Anterior cingulate cortex (tissue), 58 donors: ENCODE measurements around the gene CTR9.

Experiments used
- DNase-seq, 58 donors: peaks; one replicate each; lab custom pipeline; 2025; lab: John Stamatoyannopoulos, UW

CTR9 gene

DNA sequence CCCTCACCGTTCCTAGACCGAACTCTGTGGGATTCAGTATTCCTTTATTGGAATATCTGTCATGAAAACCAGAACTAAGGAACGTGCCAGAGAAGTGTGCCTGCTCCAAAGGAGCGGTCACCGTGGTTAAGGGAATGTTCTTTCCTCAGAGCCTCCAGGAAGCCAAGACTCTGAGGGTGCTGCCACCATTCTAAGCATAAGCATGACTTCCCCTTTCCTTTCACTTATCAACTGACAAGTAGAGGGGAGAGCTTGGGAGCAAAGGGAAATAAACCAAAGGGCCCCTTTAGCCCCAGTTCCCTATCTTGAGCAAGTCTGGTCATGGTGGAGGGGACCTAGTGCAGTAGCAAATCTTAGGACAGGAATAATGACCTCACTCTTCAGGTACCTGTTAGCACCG is 26.8 kb downstream of the CTR9 start:
- no peak for DNase-seq

DNA sequence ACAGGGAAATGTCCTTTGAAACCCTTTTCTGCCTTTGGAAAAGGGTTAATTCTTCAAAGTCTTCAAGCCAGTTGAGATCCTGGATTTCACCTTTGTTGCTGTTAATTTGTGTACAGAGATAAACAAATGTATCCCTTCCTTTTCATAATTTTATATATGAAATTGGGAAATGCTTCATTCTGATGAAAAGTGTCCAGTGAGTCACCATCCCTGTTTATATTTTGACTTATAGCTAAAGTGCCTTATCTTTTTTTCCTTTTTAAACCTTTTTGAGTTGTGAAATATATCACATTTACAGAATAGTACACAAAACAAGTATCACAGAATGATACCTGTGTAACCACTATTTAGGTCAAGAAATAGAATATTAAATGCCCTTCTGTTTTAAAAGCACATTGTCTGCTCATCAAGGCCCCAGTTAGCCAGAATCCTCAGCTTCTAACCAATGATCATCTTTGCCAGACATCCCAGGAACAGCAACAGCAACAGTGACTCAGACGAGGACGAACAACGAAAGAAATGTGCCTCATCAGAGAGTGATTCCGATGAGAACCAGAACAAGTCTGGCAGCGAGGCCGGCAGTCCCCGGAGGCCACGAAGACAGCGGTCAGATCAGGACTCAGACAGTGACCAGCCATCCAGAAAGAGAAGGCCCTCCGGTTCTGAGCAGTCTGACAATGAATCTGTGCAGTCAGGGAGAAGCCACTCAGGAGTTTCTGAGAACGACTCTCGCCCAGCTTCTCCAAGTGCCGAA is 27.3 kb downstream of the CTR9 start:
- DNase-seq: peak in 8 of 58 donors; percentile 1 to 46 (median 11)

DNA sequence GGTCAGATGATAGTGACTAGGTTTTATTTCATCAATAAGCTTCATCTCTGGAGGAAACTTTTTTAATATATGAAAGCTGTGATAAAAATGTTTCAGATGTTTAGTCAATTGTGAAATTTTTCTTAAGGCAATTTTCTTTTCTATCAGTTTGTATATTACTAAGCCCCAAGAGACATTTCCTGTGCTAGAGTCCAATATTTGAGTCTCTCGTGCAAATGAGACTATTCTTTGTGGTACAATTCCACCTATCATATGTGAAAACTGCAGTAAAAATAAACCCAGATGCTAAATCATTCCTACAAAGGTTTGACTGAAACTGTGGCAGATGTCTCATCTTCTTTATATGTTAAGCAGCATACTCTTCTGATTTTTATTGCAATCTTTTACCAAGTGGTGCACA is 28.0 kb downstream of the CTR9 start:
- DNase-seq: no peak

DNA sequence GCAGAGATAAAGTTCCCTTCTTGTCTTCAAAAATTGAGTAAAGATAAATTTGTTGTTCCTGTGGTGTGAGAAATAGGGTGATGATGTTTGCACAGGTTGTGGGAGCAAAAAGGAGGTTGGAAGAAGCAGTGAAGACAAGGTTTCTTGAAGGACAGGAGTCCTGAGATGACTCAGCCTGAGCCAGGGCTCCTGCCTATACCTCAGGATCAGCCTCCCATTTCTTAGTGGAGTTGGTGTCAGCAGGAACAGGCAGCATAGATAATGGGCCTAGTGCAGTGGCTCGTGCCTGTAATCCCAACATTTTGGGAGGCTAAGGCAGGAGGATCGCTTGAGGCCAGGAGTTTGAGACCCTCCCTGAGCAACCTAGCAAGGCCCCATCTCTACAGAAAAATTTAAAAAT is 29.0 kb downstream of the CTR9 start:
- DNase-seq: no peak

DNA sequence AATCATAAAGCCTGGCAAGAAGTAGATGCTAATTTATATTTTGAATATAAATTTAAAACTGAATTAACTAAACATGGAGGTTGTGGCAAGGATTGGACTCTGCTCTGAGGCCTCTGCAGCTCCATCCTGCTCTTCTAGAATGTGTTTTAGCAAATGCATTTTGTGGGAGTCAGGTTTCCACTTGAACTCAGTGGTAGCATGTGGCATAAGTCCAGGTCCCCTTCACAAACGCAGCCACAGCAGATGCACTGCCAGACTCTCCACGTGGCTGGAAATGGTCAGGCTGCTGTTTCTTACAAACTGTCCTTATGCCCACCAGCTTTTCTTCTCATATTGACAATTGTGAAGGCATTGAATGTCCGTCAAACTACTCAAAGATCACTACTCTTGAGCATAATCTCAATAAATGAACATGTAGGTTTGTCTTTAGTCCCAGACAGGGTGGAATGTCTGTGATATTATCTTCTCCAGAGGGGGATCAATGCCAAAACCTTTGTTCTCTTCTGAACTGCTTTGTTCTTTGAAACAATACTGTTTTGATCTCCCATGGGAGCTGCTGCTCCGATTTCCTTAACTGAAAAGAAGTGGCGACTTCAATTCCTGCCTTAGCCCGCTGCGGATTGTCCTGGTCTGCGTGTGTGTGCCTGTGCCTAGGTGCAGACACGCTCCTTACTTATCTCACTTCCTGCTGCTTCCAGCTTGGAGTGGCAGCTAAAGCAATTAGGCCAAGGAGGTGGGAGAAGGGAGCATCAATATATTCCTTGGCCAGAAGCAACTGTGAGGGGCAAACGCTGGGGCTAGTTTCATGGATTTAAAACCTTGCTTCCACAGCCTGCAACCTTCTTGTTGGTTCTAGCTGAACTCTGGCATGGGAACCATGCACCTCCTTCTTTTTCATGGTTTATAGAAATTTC is 33.4 kb downstream of the CTR9 start:
- DNase-seq: peak in 2 of 58 donors; percentile 2 to 4

DNA sequence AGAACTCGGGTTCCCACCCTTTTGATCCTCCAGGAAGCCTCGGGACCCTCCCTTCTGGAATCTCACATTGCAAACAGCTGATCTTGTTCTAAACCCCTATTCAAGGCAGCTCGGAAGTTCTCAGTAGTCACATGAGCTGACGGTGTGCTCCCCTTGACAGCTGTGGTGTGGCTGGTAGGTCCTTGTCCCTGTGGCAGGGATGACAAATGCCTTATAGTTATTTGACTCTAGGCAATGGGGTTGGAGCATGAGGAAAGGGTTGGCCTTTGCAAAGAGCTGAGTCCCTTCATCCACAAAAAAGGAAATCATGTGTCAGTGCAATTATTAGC is 34.1 kb downstream of the CTR9 start:
- DNase-seq: no peak

DNA sequence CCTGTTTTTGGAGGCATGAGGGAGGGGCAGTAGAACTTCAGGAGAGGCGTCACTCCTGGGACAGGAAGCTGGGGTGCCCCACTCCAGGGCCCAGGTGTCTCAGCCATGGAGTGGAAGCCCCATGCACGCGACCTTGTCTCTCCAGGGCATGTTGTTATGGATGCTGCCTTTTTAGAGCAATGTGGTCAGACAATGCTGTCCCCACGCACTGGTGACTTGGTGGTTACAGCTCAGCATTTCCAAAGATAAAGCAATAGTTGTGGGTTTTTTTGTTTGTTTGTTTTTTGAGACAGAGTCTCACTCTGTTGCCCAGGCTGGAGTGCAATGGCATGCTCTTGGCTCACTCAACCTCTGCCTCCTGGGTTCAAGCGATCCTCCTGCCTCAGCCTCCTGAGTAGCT is 35.4 kb downstream of the CTR9 start:
- DNase-seq: no peak

DNA sequence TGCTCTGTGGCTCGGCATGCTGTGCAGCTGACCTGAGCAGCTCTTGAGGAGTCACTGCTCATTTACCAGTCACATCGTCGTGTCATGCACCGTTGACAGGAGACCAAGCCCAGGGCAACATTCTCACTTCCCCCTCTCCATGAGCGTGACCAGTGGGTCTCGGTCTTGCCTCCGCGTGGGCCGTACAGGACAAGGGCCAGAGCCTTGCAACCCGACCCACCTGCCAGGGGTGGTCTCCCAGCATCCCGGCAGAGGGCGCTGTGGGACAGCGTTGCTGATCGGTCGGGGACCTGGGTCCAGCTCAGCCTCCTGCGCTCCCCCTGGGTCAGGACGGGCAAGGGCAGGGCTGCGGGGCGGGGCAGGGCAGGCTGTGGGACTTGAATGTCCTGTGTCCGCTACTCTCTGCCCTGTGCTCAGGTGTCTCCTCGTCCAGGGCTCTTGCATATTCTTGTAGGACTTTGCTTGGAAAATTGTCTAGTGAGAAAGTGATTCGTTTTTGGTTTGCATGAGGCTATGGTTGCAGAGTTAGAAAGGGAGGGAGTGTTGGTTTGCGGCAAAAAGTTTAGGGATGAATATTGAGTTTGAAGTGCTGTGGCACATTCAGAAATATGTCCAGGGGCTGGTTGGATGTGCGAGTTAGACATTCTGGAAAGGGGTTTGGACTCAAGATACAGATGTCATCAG is 41.5 kb downstream of the CTR9 start:
- DNase-seq: peak in 52 of 58 donors; percentile 9 to 82 (median 49)

DNA sequence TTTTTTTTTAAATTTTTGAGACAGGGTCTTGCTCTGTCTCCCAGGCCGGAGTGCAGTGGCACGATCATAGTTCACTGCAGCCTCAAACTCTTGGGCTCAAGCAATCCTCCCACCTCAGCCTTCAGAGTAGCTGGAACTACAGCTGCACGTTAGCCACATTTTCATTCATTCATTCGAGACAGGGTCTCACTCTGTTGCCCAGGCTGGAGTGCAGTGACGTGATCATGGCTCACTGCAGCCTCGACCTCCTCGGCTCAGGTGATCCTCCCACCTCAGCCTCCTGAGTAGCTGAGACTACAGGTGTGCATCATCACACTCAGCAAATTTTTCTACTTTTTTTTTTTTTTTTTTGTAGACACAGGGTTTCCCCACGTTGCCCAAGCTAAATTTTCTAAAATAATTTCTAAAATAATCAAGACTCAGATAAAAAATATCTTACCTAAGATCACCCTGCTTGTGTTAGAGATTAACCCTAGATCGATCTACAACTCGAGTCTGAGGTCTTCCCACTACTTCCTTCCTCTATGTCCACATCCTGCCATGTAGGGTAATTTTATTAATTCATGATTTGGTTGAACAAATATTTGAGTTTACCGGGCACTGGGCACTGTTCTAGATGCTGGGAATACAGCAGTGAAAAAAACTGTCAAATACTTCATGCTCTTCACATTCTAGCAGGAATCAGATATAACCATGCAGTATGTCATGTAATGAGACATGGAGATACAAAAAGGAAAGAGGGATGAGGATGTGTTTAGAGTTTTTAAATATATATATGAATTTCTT is 42.6 kb downstream of the CTR9 start:
- no peak for DNase-seq

DNA sequence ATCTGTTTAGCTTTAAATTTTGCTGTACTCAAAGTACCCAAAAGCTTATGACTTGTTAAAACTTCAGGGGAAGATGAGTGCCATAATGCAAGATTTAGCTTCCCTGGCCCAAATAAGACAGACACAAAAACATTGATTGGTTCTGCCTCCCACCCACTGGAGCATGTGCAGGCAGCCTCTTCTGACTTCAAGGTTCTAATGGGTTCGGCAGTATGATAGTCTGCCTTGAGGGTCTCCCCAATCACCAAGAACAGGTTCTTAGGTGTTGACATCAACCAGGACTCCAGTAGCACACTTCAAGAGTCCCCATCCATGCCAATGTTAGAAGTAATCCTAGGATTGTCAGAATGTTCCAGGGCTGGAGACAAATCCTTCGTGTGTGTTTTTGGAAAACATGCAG is 45.1 kb downstream of the CTR9 start:
- no peak for DNase-seq

DNA sequence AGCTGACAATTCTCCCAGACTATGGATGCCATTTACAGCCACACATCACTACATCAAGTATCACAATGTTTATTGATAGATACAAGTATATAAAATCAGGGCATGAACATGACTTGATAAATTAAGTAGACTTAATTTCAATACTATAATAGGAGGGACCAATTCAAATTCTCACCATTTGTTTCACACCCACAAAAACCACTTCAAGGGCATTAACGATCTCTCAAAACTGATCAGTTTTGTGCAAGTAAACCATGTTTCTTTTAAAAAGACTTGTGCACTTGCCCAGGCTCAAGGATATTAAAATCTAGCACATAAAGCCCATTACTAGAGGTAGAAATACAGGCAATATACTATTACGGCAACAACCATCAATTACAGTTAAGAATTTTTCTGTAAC is 46.0 kb downstream of the CTR9 start:
- DNase-seq: no peak

DNA sequence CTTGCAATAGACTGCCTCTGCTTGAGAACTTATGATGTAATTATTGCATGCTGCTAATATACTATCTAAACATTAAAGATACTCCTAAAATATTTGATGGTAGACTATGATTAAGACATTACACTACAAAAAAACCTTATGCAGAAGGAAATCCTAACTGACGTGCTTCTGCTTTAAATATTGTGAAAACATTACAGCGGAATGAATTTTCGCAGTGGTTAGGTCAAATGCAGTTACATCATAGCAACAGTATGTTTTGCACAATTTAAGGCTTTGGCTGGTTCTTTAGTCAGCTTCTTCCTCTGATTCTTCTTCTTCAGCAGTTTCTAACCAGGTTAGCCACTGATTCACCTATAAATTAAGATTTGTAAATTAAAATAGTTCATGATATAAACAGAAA is 46.5 kb downstream of the CTR9 start:
- DNase-seq: no peak

DNA sequence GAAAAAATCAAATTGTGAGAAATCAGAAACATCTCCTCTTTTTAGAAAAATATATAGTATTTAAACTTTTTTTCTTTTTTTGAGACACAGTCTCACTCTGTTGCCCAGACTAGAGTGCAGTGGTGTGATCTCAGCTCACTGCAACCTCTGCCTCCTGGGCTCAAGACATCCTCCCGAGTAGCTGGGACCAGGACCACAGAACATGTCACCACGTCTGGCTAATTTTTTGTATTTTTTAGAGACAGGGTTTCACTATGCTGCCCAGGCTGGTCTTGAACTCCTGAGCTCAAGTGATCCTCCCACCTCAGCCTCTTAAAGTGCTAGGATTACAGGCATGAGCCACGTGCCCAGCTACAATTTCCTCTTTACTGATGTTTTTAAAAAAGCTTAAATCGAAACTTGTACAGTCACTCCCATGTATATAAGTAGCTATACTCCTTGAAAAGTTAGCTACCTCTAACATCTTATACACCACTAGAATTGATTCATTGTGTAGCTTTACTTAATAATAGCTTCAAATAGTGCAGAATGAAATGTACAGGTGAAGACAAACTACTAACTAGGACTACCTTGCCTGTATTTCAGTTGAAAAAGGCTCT is 47.4 kb downstream of the CTR9 start:
- DNase-seq: no peak

DNA sequence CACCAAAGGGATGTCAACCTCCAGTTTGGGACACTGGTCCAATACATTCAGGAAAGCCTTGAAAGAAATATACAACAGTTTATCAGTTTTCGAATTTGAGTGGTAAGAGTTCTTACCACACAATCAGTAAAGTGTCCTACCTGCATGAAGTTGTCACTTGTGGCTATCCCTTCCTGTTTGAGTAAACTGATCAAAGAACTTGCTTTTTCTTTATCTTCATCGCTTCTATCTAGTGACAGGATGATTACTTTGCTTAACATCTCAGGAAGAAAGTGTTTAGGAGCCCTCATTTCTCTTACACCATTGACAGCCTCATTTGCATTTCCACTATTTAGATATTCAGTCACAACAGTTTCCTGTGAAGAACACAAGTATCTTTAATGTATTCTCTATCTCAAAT is 49.2 kb downstream of the CTR9 start:
- no peak for DNase-seq

DNA sequence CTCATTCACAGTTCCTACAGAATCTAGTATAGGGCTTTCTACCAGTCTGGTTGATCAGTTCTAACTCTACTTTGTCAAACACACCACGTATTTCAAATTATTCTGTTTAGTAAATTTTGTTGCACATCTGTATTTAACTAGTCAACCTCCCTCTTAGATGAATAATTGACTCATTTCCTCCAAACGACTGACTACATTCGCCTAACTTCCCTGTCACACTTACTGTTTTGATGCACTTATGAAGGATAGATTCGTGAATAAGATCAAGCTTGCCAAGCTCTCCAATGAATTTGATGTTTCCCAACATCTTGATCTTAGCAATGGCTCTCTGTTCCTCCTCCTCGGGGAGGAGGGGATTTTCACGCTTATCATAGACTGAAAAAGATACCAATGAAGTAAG is 52.6 kb downstream of the CTR9 start:
- DNase-seq: no peak

DNA sequence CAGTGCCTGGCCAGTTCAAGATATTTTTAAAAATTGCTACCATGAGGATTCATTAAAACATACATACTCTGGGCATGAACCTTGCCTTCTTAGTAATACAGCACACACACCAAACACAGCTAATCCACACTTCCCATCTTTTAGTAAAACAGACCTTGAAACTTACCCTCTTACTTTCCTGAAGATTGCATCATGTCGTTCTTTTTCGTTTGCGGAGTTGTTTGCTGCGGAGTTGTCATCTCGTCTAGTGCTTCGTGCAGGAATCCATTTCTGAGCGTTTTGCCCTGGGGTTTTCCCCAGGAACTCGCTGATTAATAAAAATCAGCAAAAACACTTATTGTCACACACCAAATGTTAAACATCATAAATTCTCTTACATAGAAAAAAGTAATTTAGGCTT is 54.7 kb downstream of the CTR9 start:
- DNase-seq: no peak

DNA sequence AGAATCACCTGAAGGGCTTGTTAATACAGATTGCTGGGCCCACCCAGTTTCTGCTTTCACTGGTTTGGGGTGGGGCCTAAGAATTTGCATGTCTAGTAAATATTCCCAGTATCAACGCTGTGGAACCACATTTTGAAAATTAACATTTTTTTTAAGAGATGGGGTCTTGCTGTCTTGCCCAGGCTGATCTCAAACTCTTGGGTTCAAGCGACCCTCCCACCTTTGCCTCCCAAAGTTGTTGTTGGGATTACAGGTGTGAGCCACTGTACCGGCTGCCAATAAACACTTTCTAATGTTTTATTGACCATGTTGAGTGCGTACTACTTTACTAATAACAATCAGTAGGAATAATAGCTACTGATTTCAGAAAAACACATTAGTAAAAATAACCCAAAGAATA is 55.2 kb downstream of the CTR9 start:
- DNase-seq: no peak

DNA sequence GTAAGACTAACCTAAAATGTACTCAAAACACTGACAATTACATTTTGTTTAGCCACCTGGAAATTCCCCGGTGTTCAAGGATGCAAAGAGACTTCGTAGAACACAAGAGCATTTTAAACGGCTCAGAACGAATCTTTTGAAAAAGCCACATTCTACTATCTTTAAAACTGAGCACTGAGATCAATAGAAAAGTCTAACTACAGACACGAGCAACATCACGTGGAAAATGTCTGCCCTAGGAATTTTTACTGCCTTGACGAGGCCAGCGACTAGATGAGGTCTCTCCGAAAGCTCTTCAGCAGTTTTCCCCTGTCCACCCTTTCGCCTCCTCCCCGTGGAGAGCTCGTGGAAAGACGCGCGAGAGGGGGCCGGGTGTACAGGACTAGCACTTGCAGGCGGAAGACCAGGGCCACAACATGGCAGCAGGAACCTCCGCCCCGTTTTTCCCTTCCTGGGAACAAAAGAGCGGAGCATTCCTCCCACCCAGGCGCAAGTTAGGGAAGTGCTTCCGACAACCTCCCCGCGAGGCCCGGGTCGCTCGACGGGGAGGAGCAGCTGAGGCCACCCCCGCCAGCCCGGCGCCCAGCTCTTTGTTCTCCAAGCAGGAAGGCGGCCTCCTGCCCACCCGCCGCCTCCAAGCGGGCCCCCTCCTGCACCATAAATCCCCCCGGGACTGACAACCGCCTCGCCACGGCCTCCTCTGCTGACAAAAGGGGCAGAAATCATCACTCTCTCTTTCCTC is 56.6 kb downstream of the CTR9 start:
- DNase-seq: peak in 56 of 58 donors; percentile 6 to 79 (median 54)

DNA sequence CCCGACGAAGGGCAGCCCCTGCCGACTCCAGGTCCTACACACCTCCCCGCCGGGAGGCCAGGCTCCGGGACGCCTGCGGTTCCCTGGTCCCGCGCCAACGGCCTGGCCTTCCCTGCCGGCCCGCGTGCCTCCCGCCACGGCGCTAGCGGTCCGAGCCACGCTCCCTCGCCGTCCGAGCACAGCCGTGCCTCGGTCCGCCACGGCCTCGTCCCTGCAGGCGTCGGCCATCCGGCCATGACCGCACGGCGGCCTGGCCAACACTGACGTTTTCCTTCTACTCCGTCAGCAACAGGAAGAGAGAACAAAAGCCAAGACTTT is 57.1 kb downstream of the CTR9 start:
- peak in 5 of 58 donors; percentile 40 to 71 (median 66) for DNase-seq
